ENCODE results near the gene ZDHHC8. TPM values are rescaled to one million over a fixed set of nuclear protein-coding genes. Genes with fewer than 3 reads are reported as not detected.

The ZDHHC8 gene
- total and polyA plus RNA-seq, 8 donors = 20.0 to 51.8 (median 27.8) TPM

DNA sequence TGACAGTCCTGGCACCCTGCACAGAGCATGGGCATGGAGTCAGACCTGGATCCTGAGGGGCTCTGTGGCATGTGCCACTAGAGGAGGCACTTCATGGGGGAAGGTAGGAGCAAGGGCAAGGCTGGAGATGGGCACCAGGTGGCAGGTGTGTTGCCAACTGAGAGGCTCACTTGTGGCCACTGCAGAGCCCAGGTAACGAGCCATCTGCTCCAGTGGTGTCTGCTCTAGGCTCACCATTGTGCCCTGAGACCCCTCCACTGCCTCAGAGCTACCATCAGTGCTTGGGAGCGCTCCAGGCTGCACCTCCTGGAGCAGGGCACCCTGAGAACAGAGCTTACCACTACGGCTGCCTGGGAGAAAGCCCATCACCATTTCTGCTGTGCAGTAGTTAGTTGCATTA lies 1.3 kb upstream of the ZDHHC8 start:
- ATAC-seq (peak in 3 of 4 donors; percentile 20 to 27 (median 24)), FAIRE-seq (no peak), DNase-seq (no peak)
- H3K4me1 ChIP-seq = peaks cover 0 to 6% (median 6%) of the 10 kb centered on the region in 3 donors
- intact Hi-C loops (cut with DNase I) = no loop called here
- peaks cover 0 to 10% (median 0%) of the 10 kb centered on the region in 3 donors for H3K36me3 ChIP-seq
- TF ChIP-seq CTCF (IDR thresholded peaks at IDR 0.05) = no peak
- WGBS, 2 donors = 68 to 79% methylated on average over 3 of the region's 3 CpGs
- H3K4me3 ChIP-seq = peak overlapping the region in 1 of 4 donors; percentile 99
- peak overlapping the region in 3 of 4 donors; percentile 78 to 90 (median 86) for H3K27ac ChIP-seq
- no peaks in the 10 kb centered on the region for H3K9me3 ChIP-seq
- H3K27me3 ChIP-seq = no peaks in the 10 kb centered on the region

DNA sequence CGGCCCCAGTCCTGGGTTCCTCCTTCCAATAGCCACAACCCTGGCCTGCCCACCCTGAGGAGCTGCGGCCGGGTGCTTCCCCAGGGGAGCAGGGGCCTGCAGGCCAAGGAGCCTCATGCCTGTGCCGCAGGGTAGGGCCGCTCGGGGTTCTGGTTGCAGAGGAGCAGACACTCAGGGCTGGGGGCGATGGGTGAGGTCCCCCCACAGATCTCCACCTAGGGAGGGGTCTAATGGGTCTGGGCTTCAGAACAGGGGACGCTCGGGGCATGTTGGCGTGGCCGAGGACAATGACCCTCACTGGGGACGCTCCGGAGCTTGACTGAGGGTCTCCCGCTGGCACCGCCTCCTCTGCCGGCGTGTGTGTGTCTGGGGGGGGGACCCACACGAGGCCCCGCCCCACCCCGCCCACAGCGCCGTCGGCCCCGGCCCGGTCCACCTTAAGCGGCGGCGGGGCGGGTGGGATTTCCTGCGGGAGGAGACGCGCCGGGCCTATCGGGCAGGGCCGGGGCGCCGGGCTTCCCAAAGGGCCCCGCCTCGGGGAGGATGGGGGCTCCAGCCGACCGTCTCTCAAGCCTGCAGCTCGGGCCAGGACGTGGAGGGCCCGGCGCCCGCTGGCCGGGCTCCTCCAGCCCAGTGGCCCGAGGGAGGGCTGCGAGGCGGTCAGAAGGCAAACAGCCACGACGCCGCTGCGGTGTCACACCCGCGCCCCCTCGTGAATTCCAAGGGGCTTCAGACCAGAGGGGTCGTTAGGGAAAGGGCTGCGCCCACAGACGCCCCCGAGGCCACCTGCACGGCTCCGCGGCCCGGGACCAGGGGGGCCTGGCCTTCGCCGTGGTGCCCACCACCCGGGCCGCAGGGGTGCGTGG lies 640 bp upstream of the ZDHHC8 start:
- Histone ChIP-seq H3K36me3 (peaks cover 0 to 10% (median 0%) of the 10 kb centered on the region in 3 donors), H3K9me3 (no peaks in the 10 kb centered on the region), H3K4me3 (peak overlapping the region; percentile 93 to 99 (median 97)), H3K27me3 (no peaks in the 10 kb centered on the region), H3K27ac (peak overlapping the region; percentile 78 to 90 (median 84)), H3K4me1 (peaks cover 0 to 6% (median 6%) of the 10 kb centered on the region in 3 donors)
- WGBS, 2 donors = 7 to 14% methylated on average over 35 to 70 of the region's 70 CpGs
- TF ChIP-seq CTCF (IDR thresholded peaks at IDR 0.05) = no peak
- intact Hi-C loops (cut with DNase I) = no loop called here
- peak; percentile 88 to 92 (median 89) for ATAC-seq
- FAIRE-seq = no peak
- DNase-seq = peak; percentile 71 to 93 (median 82)

GRCh38 chr22:20131859-20132685 lies 468 bp downstream of the ZDHHC8 start:
- Histone ChIP-seq H3K4me3 (peak overlapping the region; percentile 84 to 99 (median 96)), H3K9me3 (no peaks in the 10 kb centered on the region), H3K36me3 (peaks cover 0 to under 1% (median 0%) of the 10 kb centered on the region in 3 donors), H3K27ac (peak overlapping the region in 2 of 4 donors; percentile 3 to 42), H3K27me3 (no peaks in the 10 kb centered on the region), H3K4me1 (peaks cover 0 to 6% (median 6%) of the 10 kb centered on the region in 3 donors)
- WGBS, 2 donors = 0% methylated on average over 21 to 72 of the region's 72 CpGs
- ATAC-seq = peak in 3 of 4 donors; percentile 1 to 3 (median 2)
- no peak for FAIRE-seq
- peak in 3 of 6 donors; percentile 46 to 88 (median 69) for DNase-seq
- intact Hi-C loops (cut with DNase I) = no loop called here
- TF ChIP-seq CTCF (IDR thresholded peaks at IDR 0.05) = no peak

- Histone ChIP-seq H3K4me3 (peak overlapping the region; percentile 84 to 99 (median 96)), H3K27me3 (no peaks in the 10 kb centered on the region), H3K36me3 (no peaks in the 10 kb centered on the region), H3K4me1 (peaks cover 0 to 6% (median 6%) of the 10 kb centered on the region in 3 donors), H3K9me3 (no peaks in the 10 kb centered on the region), H3K27ac (peak overlapping the region in 1 of 4 donors; percentile 42)
- no peak for DNase-seq
- no peak for TF ChIP-seq CTCF (IDR thresholded peaks at IDR 0.05)
- ATAC-seq = no peak
- intact Hi-C loops (cut with DNase I) = no loop called here
- FAIRE-seq = no peak
- WGBS, 2 donors = 42 to 44% methylated on average over 16 of the region's 16 CpGs
Observed at GRCh38 chr22:20132686-20133246, 1.2 kb downstream of the ZDHHC8 start.

Data from pancreas (tissue), 10 donors.